ENCODE measurements around the gene RASGRF1. TPM values are rescaled to one million over a fixed set of nuclear protein-coding genes. Genes with fewer than 3 reads are reported as not detected.

RASGRF1 gene
- total and polyA plus RNA-seq, 2 experiments from 2014 or later = 0.05 to 0.24 TPM

DNA sequence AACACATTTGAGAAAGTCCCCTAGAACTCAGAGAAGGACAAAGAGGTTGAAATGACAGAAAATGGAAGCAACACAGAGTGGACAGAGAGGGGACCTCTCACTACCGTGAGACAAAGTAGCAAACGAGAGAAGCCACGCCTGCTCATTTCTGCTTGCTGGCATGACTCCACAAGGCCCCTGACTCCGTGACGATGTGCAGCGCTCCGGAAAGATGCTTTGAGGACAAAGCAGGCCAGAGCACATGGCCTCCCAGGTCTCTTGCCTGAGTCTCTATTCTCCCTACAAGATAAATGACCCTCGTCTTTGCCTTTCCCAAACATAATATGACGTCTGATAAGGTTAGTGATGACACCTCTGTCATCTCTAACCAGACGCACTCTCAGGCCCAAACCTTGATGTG, 81.9 kb downstream of the RASGRF1 start (continued):
- TF ChIP-seq, protein P1, sequence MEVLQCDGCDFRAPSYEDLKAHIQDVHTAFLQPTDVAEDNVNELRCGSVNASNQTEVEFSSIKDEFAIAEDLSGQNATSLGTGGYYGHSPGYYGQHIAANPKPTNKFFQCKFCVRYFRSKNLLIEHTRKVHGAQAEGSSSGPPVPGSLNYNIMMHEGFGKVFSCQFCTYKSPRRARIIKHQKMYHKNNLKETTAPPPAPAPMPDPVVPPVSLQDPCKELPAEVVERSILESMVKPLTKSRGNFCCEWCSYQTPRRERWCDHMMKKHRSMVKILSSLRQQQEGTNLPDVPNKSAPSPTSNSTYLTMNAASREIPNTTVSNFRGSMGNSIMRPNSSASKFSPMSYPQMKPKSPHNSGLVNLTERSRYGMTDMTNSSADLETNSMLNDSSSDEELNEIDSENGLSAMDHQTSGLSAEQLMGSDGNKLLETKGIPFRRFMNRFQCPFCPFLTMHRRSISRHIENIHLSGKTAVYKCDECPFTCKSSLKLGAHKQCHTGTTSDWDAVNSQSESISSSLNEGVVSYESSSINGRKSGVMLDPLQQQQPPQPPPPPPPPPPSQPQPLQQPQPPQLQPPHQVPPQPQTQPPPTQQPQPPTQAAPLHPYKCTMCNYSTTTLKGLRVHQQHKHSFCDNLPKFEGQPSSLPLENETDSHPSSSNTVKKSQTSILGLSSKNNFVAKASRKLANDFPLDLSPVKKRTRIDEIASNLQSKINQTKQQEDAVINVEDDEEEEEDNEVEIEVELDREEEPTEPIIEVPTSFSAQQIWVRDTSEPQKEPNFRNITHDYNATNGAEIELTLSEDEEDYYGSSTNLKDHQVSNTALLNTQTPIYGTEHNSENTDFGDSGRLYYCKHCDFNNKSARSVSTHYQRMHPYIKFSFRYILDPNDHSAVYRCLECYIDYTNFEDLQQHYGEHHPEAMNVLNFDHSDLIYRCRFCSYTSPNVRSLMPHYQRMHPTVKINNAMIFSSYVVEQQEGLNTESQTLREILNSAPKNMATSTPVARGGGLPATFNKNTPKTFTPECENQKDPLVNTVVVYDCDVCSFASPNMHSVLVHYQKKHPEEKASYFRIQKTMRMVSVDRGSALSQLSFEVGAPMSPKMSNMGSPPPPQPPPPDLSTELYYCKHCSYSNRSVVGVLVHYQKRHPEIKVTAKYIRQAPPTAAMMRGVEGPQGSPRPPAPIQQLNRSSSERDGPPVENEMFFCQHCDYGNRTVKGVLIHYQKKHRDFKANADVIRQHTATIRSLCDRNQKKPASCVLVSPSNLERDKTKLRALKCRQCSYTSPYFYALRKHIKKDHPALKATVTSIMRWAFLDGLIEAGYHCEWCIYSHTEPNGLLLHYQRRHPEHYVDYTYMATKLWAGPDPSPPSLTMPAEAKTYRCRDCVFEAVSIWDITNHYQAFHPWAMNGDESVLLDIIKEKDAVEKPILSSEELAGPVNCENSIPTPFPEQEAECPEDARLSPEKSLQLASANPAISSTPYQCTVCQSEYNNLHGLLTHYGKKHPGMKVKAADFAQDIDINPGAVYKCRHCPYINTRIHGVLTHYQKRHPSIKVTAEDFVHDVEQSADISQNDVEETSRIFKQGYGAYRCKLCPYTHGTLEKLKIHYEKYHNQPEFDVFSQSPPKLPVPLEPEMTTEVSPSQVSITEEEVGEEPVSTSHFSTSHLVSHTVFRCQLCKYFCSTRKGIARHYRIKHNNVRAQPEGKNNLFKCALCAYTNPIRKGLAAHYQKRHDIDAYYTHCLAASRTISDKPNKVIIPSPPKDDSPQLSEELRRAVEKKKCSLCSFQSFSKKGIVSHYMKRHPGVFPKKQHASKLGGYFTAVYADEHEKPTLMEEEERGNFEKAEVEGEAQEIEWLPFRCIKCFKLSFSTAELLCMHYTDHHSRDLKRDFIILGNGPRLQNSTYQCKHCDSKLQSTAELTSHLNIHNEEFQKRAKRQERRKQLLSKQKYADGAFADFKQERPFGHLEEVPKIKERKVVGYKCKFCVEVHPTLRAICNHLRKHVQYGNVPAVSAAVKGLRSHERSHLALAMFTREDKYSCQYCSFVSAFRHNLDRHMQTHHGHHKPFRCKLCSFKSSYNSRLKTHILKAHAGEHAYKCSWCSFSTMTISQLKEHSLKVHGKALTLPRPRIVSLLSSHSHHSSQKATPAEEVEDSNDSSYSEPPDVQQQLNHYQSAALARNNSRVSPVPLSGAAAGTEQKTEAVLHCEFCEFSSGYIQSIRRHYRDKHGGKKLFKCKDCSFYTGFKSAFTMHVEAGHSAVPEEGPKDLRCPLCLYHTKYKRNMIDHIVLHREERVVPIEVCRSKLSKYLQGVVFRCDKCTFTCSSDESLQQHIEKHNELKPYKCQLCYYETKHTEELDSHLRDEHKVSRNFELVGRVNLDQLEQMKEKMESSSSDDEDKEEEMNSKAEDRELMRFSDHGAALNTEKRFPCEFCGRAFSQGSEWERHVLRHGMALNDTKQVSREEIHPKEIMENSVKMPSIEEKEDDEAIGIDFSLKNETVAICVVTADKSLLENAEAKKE (CRISPR knock-in tag; IDR thresholded peaks at IDR 0.05) = no peak

DNA sequence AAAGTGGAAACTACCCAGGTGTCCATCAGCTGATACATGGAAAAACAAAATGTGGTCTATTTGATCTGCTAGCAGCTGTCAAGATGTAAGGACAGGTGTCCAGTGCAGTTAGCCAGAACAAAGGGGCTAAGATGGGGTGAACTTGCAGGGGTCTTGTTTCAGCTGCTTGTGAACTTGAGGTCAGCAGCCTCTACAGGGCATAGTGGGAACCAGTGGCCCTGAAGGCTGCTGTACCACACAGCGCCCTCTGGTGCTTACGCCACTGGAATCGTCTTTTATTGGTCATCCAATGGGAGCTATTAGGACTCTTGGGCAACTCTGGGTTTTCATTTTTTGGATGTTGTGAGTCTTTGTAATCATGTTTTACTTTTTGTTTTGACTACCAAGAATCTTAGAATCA, 83.5 kb downstream of the RASGRF1 start:
- no peaks in the 10 kb centered on the region for H3K36me3 ChIP-seq (ENCODE audit: insufficient read depth)
- no peak overlapping the region for H3K4me3 Mint-ChIP-seq
- H2AFZ ChIP-seq = no peak overlapping the region
- no peaks in the 10 kb centered on the region for H3F3A ChIP-seq (replicated peaks; ENCODE audit: low read depth)
- H3K4me2 ChIP-seq = no peak overlapping the region
- H3K9me2 ChIP-seq (ENCODE audit: insufficient read depth) = no peaks in the 10 kb centered on the region
- H3K4me1 Mint-ChIP-seq = peaks cover 14% of the 10 kb centered on the region
- DNase-seq (ENCODE audit: low spot score) (peak; percentile 89), ATAC-seq (peak; percentile 85)
- H3K79me2 ChIP-seq (replicated peaks; ENCODE audit: insufficient read depth) = no peaks in the 10 kb centered on the region
- no peak overlapping the region for H3K27ac ChIP-seq (ENCODE audit: low read depth)
- TF ChIP-seq, protein P2, sequence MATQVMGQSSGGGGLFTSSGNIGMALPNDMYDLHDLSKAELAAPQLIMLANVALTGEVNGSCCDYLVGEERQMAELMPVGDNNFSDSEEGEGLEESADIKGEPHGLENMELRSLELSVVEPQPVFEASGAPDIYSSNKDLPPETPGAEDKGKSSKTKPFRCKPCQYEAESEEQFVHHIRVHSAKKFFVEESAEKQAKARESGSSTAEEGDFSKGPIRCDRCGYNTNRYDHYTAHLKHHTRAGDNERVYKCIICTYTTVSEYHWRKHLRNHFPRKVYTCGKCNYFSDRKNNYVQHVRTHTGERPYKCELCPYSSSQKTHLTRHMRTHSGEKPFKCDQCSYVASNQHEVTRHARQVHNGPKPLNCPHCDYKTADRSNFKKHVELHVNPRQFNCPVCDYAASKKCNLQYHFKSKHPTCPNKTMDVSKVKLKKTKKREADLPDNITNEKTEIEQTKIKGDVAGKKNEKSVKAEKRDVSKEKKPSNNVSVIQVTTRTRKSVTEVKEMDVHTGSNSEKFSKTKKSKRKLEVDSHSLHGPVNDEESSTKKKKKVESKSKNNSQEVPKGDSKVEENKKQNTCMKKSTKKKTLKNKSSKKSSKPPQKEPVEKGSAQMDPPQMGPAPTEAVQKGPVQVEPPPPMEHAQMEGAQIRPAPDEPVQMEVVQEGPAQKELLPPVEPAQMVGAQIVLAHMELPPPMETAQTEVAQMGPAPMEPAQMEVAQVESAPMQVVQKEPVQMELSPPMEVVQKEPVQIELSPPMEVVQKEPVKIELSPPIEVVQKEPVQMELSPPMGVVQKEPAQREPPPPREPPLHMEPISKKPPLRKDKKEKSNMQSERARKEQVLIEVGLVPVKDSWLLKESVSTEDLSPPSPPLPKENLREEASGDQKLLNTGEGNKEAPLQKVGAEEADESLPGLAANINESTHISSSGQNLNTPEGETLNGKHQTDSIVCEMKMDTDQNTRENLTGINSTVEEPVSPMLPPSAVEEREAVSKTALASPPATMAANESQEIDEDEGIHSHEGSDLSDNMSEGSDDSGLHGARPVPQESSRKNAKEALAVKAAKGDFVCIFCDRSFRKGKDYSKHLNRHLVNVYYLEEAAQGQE (IDR thresholded peaks at IDR 0.05; ENCODE audit: unreplicated experiment) = no peak
- TF ChIP-seq POLR2AphosphoS5 (IDR thresholded peaks at IDR 0.05; ENCODE audit: low read depth) (no peak), CREB1 (CRISPR knock-in tag; IDR thresholded peaks at IDR 0.05; ENCODE audit: low read depth) (0 out of 2 replicates have a peak, but pooled peaks have one; percentile 3)
- TF ChIP-seq, protein P3, sequence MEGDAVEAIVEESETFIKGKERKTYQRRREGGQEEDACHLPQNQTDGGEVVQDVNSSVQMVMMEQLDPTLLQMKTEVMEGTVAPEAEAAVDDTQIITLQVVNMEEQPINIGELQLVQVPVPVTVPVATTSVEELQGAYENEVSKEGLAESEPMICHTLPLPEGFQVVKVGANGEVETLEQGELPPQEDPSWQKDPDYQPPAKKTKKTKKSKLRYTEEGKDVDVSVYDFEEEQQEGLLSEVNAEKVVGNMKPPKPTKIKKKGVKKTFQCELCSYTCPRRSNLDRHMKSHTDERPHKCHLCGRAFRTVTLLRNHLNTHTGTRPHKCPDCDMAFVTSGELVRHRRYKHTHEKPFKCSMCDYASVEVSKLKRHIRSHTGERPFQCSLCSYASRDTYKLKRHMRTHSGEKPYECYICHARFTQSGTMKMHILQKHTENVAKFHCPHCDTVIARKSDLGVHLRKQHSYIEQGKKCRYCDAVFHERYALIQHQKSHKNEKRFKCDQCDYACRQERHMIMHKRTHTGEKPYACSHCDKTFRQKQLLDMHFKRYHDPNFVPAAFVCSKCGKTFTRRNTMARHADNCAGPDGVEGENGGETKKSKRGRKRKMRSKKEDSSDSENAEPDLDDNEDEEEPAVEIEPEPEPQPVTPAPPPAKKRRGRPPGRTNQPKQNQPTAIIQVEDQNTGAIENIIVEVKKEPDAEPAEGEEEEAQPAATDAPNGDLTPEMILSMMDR (conservative IDR thresholded peaks at IDR 0.05; ENCODE audit: low read depth in 2 of 2) = peak; percentile 93 to 94
- TF ChIP-seq, protein P4, sequence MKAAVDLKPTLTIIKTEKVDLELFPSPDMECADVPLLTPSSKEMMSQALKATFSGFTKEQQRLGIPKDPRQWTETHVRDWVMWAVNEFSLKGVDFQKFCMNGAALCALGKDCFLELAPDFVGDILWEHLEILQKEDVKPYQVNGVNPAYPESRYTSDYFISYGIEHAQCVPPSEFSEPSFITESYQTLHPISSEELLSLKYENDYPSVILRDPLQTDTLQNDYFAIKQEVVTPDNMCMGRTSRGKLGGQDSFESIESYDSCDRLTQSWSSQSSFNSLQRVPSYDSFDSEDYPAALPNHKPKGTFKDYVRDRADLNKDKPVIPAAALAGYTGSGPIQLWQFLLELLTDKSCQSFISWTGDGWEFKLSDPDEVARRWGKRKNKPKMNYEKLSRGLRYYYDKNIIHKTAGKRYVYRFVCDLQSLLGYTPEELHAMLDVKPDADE (IDR thresholded peaks at IDR 0.05) = no peak
- no peaks in the 10 kb centered on the region for H3K27me3 ChIP-seq (ENCODE audit: insufficient read depth)
- H3K4me3 ChIP-seq = no peak overlapping the region
- peaks cover 9% of the 10 kb centered on the region for H3K27me3 Mint-ChIP-seq (ENCODE audit: insufficient read depth, low read depth, poor library complexity)
- no peaks in the 10 kb centered on the region for H3K36me3 Mint-ChIP-seq (ENCODE audit: low read depth)
- H4K20me1 ChIP-seq (replicated peaks; ENCODE audit: insufficient read depth) = no peaks in the 10 kb centered on the region
- H3K27ac Mint-ChIP-seq = no peak overlapping the region
- no peaks in the 10 kb centered on the region for H3K9me3 Mint-ChIP-seq
- H3K4me1 ChIP-seq (ENCODE audit: insufficient read depth) = peaks cover 7% of the 10 kb centered on the region

All from GM23338 (cell line).